K562 (cell line): ENCODE data around the gene SHISA4. TPM values are rescaled to one million over a fixed set of nuclear protein-coding genes. Genes with fewer than 3 reads are reported as not detected.

Source experiments
- ATF3 ChIP-seq, 2 experiments: fragments of 450-650 bp in 1 of 2; sonication (generic) in 1 of 2; formaldehyde crosslinking in 1 of 2; IDR thresholded peaks in 1 of 2; conservative IDR thresholded peaks in 1 of 2; 2 replicates each; pipeline versions ENCODE4 v1.6.1 to v1.8.1; 2016 to 2023; ENCODE audit warnings: mild to moderate bottlenecking in 2 of 2, moderate library complexity in 2 of 2, inconsistent platforms in 1 of 2, missing genetic modification reagents in 1 of 2
- BACH1 ChIP-seq: fragments of 200-800 bp; sonication (Bioruptor generic); IDR thresholded peaks from 2 replicates; pipeline ENCODE4 v1.6.1; 2016; ENCODE audit warnings: missing genetic modification characterization, missing compliant biosample characterization
- DLX4 ChIP-seq: fragments of 250-450 bp; sonication (Bioruptor Pico); IDR thresholded peaks from 2 replicates; pipeline ENCODE4 v1.6.1; 2021; ENCODE audit warnings: mild to moderate bottlenecking
- EHMT2 ChIP-seq: fragments of 450-650 bp; IDR thresholded peaks from 2 replicates; pipeline ENCODE4 v1.6.1; 2018; ENCODE audit warnings: antibody characterized with exemption
- GABPB1 ChIP-seq: sonication (generic); formaldehyde crosslinking; IDR thresholded peaks from 2 replicates; pipeline ENCODE4 v1.8.0; 2022; ENCODE audit warnings: mild to moderate bottlenecking, missing genetic modification reagents
- GATAD2B ChIP-seq: fragments of 450-650 bp; IDR thresholded peaks from 2 replicates; pipeline ENCODE4 v1.6.1; 2017; ENCODE audit warnings: mild to moderate bottlenecking, borderline replicate concordance
- NEUROD1 ChIP-seq: fragments of 150-350 bp; IDR thresholded peaks from 2 replicates; pipeline ENCODE4 v1.6.1; 2014; ENCODE audit warnings: borderline replicate concordance, low read length, low read depth; ENCODE audit not compliant: partially characterized antibody
- NR1H2 ChIP-seq: sonication (generic); formaldehyde crosslinking; IDR thresholded peaks from 2 replicates; pipeline ENCODE4 v1.4.0; 2020; ENCODE audit warnings: mild to moderate bottlenecking, missing genetic modification reagents
- OTX1 ChIP-seq: fragments of 450-650 bp; formaldehyde crosslinking; IDR thresholded peaks from 2 replicates; pipeline ENCODE4 v1.4.0; 2022; ENCODE audit warnings: mild to moderate bottlenecking
- PURB ChIP-seq: sonication (generic); formaldehyde crosslinking; IDR thresholded peaks from 2 replicates; pipeline ENCODE4 v1.9.0; 2021; ENCODE audit warnings: low read depth, mild to moderate bottlenecking, missing genetic modification reagents
- RFX7 ChIP-seq: fragments of 250-450 bp; sonication (Bioruptor Pico); IDR thresholded peaks from 2 replicates; pipeline ENCODE4 v1.5.1; 2021; ENCODE audit warnings: mild to moderate bottlenecking
- SRSF3 ChIP-seq: fragments of 200-400 bp; formaldehyde crosslinking; IDR thresholded peaks from 2 replicates; pipeline ENCODE4 v1.6.1; 2016; ENCODE audit warnings: mild to moderate bottlenecking, low read length, moderate library complexity; ENCODE audit not compliant: insufficient read depth
- TEAD2 ChIP-seq: fragments of 450-650 bp; IDR thresholded peaks from 2 replicates; pipeline ENCODE4 v1.6.1; 2016; ENCODE audit warnings: missing genetic modification characterization, control low read depth, missing compliant biosample characterization
- U2AF2 ChIP-seq: fragments of 200-400 bp; formaldehyde crosslinking; optimal IDR thresholded peaks from 2 replicates; pipeline ENCODE3; 2017; ENCODE audit warnings: low read depth, mild to moderate bottlenecking, low read length
- ZC3H4 ChIP-seq: sonication (generic); formaldehyde crosslinking; IDR thresholded peaks from 2 replicates; pipeline ENCODE4 v1.9.0; 2021; ENCODE audit warnings: missing genetic modification reagents, borderline replicate concordance
- ZNF140 ChIP-seq: fragments of 250-450 bp; sonication (Bioruptor Pico); IDR thresholded peaks from 2 replicates; pipeline ENCODE4 v1.8.0; 2021; ENCODE audit warnings: moderate library complexity, mild to moderate bottlenecking, inconsistent platforms
- ZNF644 ChIP-seq: fragments of 200-800 bp; sonication (Bioruptor generic); IDR thresholded peaks from 2 replicates; pipeline ENCODE4 v1.6.1; 2016; ENCODE audit warnings: low read depth, missing genetic modification characterization, missing compliant biosample characterization
- ZZZ3 ChIP-seq: fragments of 450-650 bp; IDR thresholded peaks from 2 replicates; pipeline ENCODE4 v1.6.1; 2016; ENCODE audit warnings: antibody characterized with exemption, mild to moderate bottlenecking, moderate library complexity
- polyA plus RNA-seq, 8 experiments: library from polyadenylated mRNA; depleted of rRNA in 4 of 8; stranded (reverse) in 5 of 8; unstranded in 3 of 8; fragments of >200 nt; fragmentation: Nextera tagmentation in 2 of 8; fragmentation: Illumina TruSeq in 1 of 8; extraction: Ambion mirVana in 2 of 8; extraction: Trizol in 1 of 8; gene quantifications; 2 replicates each; pipeline versions ENCODE4 v1.2.1 to v1.2.3, GENCODE V29; 2011 to 2014; ENCODE audit warnings: inconsistent platforms in 1 of 8, missing spikeins in 1 of 8
- total RNA-seq, 7 experiments: library from RNA; depleted of rRNA in 6 of 7; stranded (reverse); fragments of >200 nt in 6 of 7; fragmentation: Illumina TruSeq in 2 of 7; extraction: Trizol in 2 of 7; gene quantifications; 2 replicates each; pipeline versions ENCODE4 v1.2.1 to v1.2.3, GENCODE V29; 2011 to 2021; ENCODE audit warnings: low replicate concordance in 1 of 7

Gene SHISA4
- total and polyA plus RNA-seq, 9 of the 15 experiments (the other 6 are each of a cell fraction or from before 2014, with no cell fraction given), result 0.15 to 0.95 (median 0.68) TPM; not detected in 2

- TF ChIP-seq ZNF140 (CRISPR knock-in tag) (no peak), OTX1 (CRISPR knock-in tag) (no peak), ZZZ3 (no peak), NR1H2 (no peak), ATF3 (IDR thresholded peaks at IDR 0.05) (peak; percentile 65), ATF3 (CRISPR knock-in tag; conservative IDR thresholded peaks at IDR 0.05) (no peak), PURB (no peak), ZNF644 (no peak), BACH1 (tag) (no peak; the same call in 1 of the 2 replicates), TEAD2 (tag) (no peak), RFX7 (CRISPR knock-in tag) (no peak), ZC3H4 (no peak), SRSF3 (no peak), EHMT2 (no peak), GABPB1 (no peak), NEUROD1 (peak; percentile 44), U2AF2 (no peak), DLX4 (no peak), GATAD2B (no peak)
Measured at GRCh38 chr1:201916649-201917249, 28.1 kb downstream of the SHISA4 start (continued).
